ENCODE results near the gene LEMD3. TPM values are rescaled to one million over a fixed set of nuclear protein-coding genes. Genes with fewer than 3 reads are reported as not detected.

The LEMD3 gene
- total and polyA plus RNA-seq, 2 of the 8 experiments (the other 6 are each of a cell fraction or from before 2014, with no cell fraction given) = 5.8 to 33.2 TPM

GRCh38 chr12:65263777-65264176, 94.4 kb downstream of the LEMD3 start:
- no peak for FAIRE-seq

More at GRCh38 chr12:65263777-65264176, 94.4 kb downstream of the LEMD3 start:
- H3K9me3 ChIP-seq (ENCODE audit: insufficient read depth in 2 of 2, low read depth in 1 of 2, low read length in 1 of 2) = no peaks in the 10 kb centered on the region
- no peaks in the 10 kb centered on the region for H3K36me3 ChIP-seq (ENCODE audit: control insufficient read depth in 2 of 4, insufficient read depth in 4 of 4, low read length in 3 of 4)
- H3K79me1 ChIP-seq (ENCODE audit: low read depth, low read length) = no peaks in the 10 kb centered on the region
- no peaks in the 10 kb centered on the region; the same call in 1 of the 2 replicates for H3K23me2 ChIP-seq (ENCODE audit: low read depth, low read length)
- no peak overlapping the region for H4K8ac ChIP-seq (ENCODE audit: extremely low read depth, insufficient read depth, low read length)
- no peak overlapping the region for H3K4me2 ChIP-seq (ENCODE audit: insufficient read depth in 1 of 2, low read depth in 2 of 2, low read length in 2 of 2)
- H2AK5ac ChIP-seq (ENCODE audit: low read depth, low read length) = no peak overlapping the region
- H4K20me1 ChIP-seq (replicated peaks in 1 of 2; ENCODE audit: control insufficient read depth in 1 of 2, insufficient read depth in 2 of 2, low read length in 2 of 2) = no peaks in the 10 kb centered on the region
- no peak overlapping the region for H3K14ac ChIP-seq (ENCODE audit: insufficient read length)
- H2BK5ac ChIP-seq (ENCODE audit: low read depth, low read length) = no peak overlapping the region
- ChIA-PET CTCF (ENCODE audit: partially characterized antibody) (no interaction called here), POLR2A (ENCODE audit: partially characterized antibody) (no interaction called here)
- H2AFZ ChIP-seq (ENCODE audit: low read length) = no peak overlapping the region
- no peak overlapping the region for H2BK20ac ChIP-seq (ENCODE audit: low read length)
- H3K56ac ChIP-seq (replicated peaks; ENCODE audit: insufficient read length, low read depth, low read length) = no peak overlapping the region
- H4K91ac ChIP-seq (replicated peaks; ENCODE audit: insufficient read length, low read length) = no peak overlapping the region
- no peaks in the 10 kb centered on the region for H3K4me1 ChIP-seq (replicated peaks in 1 of 4; ENCODE audit: control insufficient read depth in 3 of 4, insufficient read depth in 4 of 4, low read length in 3 of 4)
- H2BK12ac ChIP-seq (ENCODE audit: low read depth, low read length) = no peak overlapping the region
- no peaks in the 10 kb centered on the region for H3K79me2 ChIP-seq (ENCODE audit: control insufficient read depth in 1 of 2, insufficient read depth in 2 of 2, low read length in 2 of 2)
- no peak overlapping the region for H2BK120ac ChIP-seq (replicated peaks; ENCODE audit: low read depth, low read length)
- H2BK15ac ChIP-seq (ENCODE audit: low read length) = no peak overlapping the region
- no peak overlapping the region for H3K27ac ChIP-seq (ENCODE audit: low read depth, low read length)
- H3K27me3 ChIP-seq (replicated peaks in 1 of 4; ENCODE audit: control insufficient read depth in 3 of 4, extremely low read depth in 1 of 4, insufficient read depth in 3 of 4, low read length in 3 of 4) = no peaks in the 10 kb centered on the region
- H3K23ac ChIP-seq (ENCODE audit: insufficient read length) = no peak overlapping the region
- no peak overlapping the region for H3K9ac ChIP-seq (replicated peaks in 1 of 4; ENCODE audit: extremely low read depth in 1 of 4, low read depth in 3 of 4, low read length in 3 of 4)
- no peak for DNase-seq (ENCODE audit: low read depth in 1 of 2, low spot score in 2 of 2)
- TF ChIP-seq FOSL1 (IDR thresholded peaks at IDR 0.05; ENCODE audit: insufficient read depth, low read depth, low read length) (no peak), CTCF (IDR thresholded peaks at IDR 0.05; ENCODE audit: control extremely low read depth in 1 of 3, insufficient read depth in 1 of 3, low read depth in 1 of 3, low read length in 3 of 3) (no peak), EGR1 (IDR thresholded peaks at IDR 0.05; ENCODE audit: borderline replicate concordance, low read depth, low read length) (no peak), POU5F1 (IDR thresholded peaks at IDR 0.05; ENCODE audit: low read depth, low read length) (no peak), CEBPB (IDR thresholded peaks at IDR 0.05; ENCODE audit: low read depth, low read length) (peak; percentile 80), MAFK (IDR thresholded peaks at IDR 0.05; ENCODE audit: low read depth, low read length) (no peak), GABPA (IDR thresholded peaks at IDR 0.05; ENCODE audit: borderline replicate concordance, insufficient read depth, low read length) (no peak)
- H3K4ac ChIP-seq (replicated peaks; ENCODE audit: insufficient read length, low read depth, low read length) = no peak overlapping the region
- H3K4me3 ChIP-seq (ENCODE audit: extremely low read depth in 1 of 4, insufficient read depth in 2 of 4, low read depth in 3 of 4, low read length in 4 of 4) = no peak overlapping the region
- no peak overlapping the region for H4K5ac ChIP-seq (ENCODE audit: insufficient read length, low read depth, low read length)
- WGBS, 2 experiments (ENCODE audit: extremely low coverage in 1 of 2, insufficient coverage in 1 of 2, insufficient read length in 1 of 2, insufficient replicate concordance in 2 of 2, low coverage in 1 of 2, low lambda C conversion rate in 2 of 2, missing lambda C conversion rate in 1 of 2) = 95% methylated on average over 4 of the region's 4 CpGs; no CpG with 5 or more reads in 1 of the 2 experiments
- H3K18ac ChIP-seq (ENCODE audit: extremely low read depth, low read length) = no peak overlapping the region

Data from H1 (cell line).